ENCODE data around the gene ADGRG6. TPM values are rescaled to one million over a fixed set of nuclear protein-coding genes. Genes with fewer than 3 reads are reported as not detected.
A peak's percentile ranks its signal among the peaks of the same experiment; 100 is the strongest.

The ADGRG6 gene
- total and polyA plus RNA-seq, 2 donors (not counting 1 experiment from before 2014, with no cell fraction given): 49.9 to 67.2 TPM

DNA sequence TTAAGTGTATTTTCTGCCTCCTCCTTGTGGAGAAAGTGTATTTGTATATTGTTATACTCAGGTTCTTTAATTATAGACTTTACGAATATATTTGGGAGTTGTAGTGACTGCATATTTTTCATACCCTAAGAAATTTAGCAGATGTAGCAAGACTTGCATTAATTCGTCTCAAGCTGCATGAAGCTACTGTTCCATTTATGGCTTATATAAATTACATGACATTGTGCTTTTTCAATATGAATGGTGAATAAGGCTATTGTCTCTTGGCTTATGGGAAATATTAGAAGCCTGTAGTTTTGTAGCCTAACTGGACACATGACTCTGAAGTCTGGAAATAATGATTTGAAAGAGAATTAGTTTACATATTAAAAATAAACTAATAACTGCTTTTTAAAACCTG, 2.4 kb downstream of the ADGRG6 start:
- H3K4me3 ChIP-seq (replicated peaks in 1 of 4; ENCODE audit: control extremely low read depth in 1 of 4, insufficient read depth in 1 of 4, low read depth in 3 of 4, low read length in 4 of 4): peak overlapping the region in 3 of 4 experiments; percentile 50 to 69 (median 65)

GRCh38 chr6:142306736-142307135, 4.9 kb downstream of the ADGRG6 start:
- DNase-seq (ENCODE audit: low read depth in 2 of 2): no peak
- H2AFZ ChIP-seq (ENCODE audit: low read length): no peak overlapping the region
- peaks cover 76% of the 10 kb centered on the region for H3K79me2 ChIP-seq (ENCODE audit: control insufficient read depth, insufficient read depth, low read length)
- H3K9me3 ChIP-seq (ENCODE audit: control insufficient read depth, insufficient read depth, low read depth, low read length): no peaks in the 10 kb centered on the region
- no peaks in the 10 kb centered on the region for H3K27me3 ChIP-seq (ENCODE audit: control insufficient read depth, insufficient read depth, low read length)
- no peak for TF ChIP-seq EZH2 (IDR thresholded peaks at IDR 0.05; ENCODE audit: low read length, missing control alignments)
- TF ChIP-seq, protein P1, sequence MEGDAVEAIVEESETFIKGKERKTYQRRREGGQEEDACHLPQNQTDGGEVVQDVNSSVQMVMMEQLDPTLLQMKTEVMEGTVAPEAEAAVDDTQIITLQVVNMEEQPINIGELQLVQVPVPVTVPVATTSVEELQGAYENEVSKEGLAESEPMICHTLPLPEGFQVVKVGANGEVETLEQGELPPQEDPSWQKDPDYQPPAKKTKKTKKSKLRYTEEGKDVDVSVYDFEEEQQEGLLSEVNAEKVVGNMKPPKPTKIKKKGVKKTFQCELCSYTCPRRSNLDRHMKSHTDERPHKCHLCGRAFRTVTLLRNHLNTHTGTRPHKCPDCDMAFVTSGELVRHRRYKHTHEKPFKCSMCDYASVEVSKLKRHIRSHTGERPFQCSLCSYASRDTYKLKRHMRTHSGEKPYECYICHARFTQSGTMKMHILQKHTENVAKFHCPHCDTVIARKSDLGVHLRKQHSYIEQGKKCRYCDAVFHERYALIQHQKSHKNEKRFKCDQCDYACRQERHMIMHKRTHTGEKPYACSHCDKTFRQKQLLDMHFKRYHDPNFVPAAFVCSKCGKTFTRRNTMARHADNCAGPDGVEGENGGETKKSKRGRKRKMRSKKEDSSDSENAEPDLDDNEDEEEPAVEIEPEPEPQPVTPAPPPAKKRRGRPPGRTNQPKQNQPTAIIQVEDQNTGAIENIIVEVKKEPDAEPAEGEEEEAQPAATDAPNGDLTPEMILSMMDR (conservative IDR thresholded peaks at IDR 0.05 in 1 of 2, IDR thresholded peaks at IDR 0.05 in 1 of 2; ENCODE audit: low read depth in 1 of 2, low read length in 2 of 2): no peak
- H3K9ac ChIP-seq (ENCODE audit: insufficient read depth, low read length): no peak overlapping the region
- H3K27ac ChIP-seq (ENCODE audit: insufficient read depth, low read length): no peak overlapping the region
- no peak overlapping the region for H3K4me3 ChIP-seq (replicated peaks in 1 of 4; ENCODE audit: control extremely low read depth in 1 of 4, insufficient read depth in 1 of 4, low read depth in 3 of 4, low read length in 4 of 4)
- H3K36me3 ChIP-seq (ENCODE audit: control insufficient read depth, insufficient read depth, low read length): no peaks in the 10 kb centered on the region
- H4K20me1 ChIP-seq (ENCODE audit: control insufficient read depth, extremely low read depth, insufficient read depth, low read length): no peaks in the 10 kb centered on the region
- H3K4me2 ChIP-seq (ENCODE audit: extremely low read depth, insufficient read depth, low read length): peak overlapping the region; percentile 4
- H3K4me1 ChIP-seq (ENCODE audit: control insufficient read depth, extremely low read depth, insufficient read depth, low read length): peaks cover 4% of the 10 kb centered on the region

More for the DNA sequence above, 2.4 kb downstream of the ADGRG6 start:
- H2AFZ ChIP-seq (ENCODE audit: low read length): no peak overlapping the region
- H3K36me3 ChIP-seq (ENCODE audit: control insufficient read depth, insufficient read depth, low read length): no peaks in the 10 kb centered on the region
- H3K27me3 ChIP-seq (ENCODE audit: control insufficient read depth, insufficient read depth, low read length): no peaks in the 10 kb centered on the region
- peak overlapping the region; percentile 20 for H3K9ac ChIP-seq (ENCODE audit: insufficient read depth, low read length)
- H4K20me1 ChIP-seq (ENCODE audit: control insufficient read depth, extremely low read depth, insufficient read depth, low read length): no peaks in the 10 kb centered on the region
- peaks cover 70% of the 10 kb centered on the region for H3K79me2 ChIP-seq (ENCODE audit: control insufficient read depth, insufficient read depth, low read length)
- peak in 1 of 2 donors; percentile 14 for DNase-seq (ENCODE audit: low read depth in 2 of 2)
- TF ChIP-seq, protein P1 (conservative IDR thresholded peaks at IDR 0.05 in 1 of 2, IDR thresholded peaks at IDR 0.05 in 1 of 2; ENCODE audit: low read depth in 1 of 2, low read length in 2 of 2): no peak
- H3K4me1 ChIP-seq (ENCODE audit: control insufficient read depth, extremely low read depth, insufficient read depth, low read length): peaks cover 4% of the 10 kb centered on the region
- H3K9me3 ChIP-seq (ENCODE audit: control insufficient read depth, insufficient read depth, low read depth, low read length): no peaks in the 10 kb centered on the region
- no peak overlapping the region for H3K27ac ChIP-seq (ENCODE audit: insufficient read depth, low read length)
- peak overlapping the region; percentile 84 for H3K4me2 ChIP-seq (ENCODE audit: extremely low read depth, insufficient read depth, low read length)

DNA sequence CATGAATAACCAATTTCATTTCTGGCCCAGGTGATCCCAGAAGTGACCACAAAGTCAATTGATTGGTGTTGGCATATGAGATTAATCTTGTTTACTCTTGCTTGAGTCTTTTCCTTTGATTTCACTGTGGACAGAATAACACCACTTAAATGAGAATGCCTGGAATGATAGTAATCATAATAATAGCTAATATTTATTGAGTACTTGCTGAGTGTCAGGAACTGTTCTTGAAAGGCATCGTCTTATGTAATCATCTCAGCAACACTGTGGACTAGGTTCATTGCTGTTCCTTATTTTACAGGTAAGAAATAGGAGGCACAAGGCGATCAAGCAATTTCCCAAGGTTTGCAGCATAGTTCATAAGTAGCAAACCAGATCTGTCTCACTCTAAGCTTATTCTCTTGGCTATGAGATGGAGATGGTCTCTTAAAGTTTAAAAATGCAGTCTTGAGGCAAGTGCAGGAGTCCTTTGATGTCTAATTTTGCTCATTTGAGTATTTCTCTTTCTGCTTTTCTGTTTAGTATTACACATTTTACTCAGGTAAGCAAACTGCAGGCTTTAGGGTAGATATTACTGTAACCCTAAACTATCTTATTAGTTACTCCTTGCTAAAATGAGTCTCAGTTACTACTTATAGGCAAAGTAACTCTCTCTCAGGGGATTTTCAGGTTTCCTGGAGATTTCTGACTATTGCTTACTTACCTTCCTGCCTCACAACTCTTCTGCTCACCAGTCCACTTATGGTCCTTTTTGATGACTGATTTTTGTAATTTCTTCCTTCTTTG, 6.3 kb downstream of the ADGRG6 start:
- Histone ChIP-seq H3K27me3 (ENCODE audit: control insufficient read depth, insufficient read depth, low read length) (no peaks in the 10 kb centered on the region), H3K36me3 (ENCODE audit: control insufficient read depth, insufficient read depth, low read length) (no peaks in the 10 kb centered on the region), H3K27ac (ENCODE audit: insufficient read depth, low read length) (no peak overlapping the region), H3K4me2 (ENCODE audit: extremely low read depth, insufficient read depth, low read length) (peak overlapping the region; percentile 32), H3K79me2 (ENCODE audit: control insufficient read depth, insufficient read depth, low read length) (peaks cover 70% of the 10 kb centered on the region), H3K9ac (ENCODE audit: insufficient read depth, low read length) (no peak overlapping the region), H3K4me3 (replicated peaks in 1 of 4; ENCODE audit: control extremely low read depth in 1 of 4, insufficient read depth in 1 of 4, low read depth in 3 of 4, low read length in 4 of 4) (no peak overlapping the region), H3K9me3 (ENCODE audit: control insufficient read depth, insufficient read depth, low read depth, low read length) (no peaks in the 10 kb centered on the region), H3K4me1 (ENCODE audit: control insufficient read depth, extremely low read depth, insufficient read depth, low read length) (peaks cover 9% of the 10 kb centered on the region), H2AFZ (ENCODE audit: low read length) (no peak overlapping the region), H4K20me1 (ENCODE audit: control insufficient read depth, extremely low read depth, insufficient read depth, low read length) (no peaks in the 10 kb centered on the region)
- TF ChIP-seq EZH2 (IDR thresholded peaks at IDR 0.05; ENCODE audit: low read length, missing control alignments): no peak
- TF ChIP-seq, protein P1 (conservative IDR thresholded peaks at IDR 0.05 in 1 of 2, IDR thresholded peaks at IDR 0.05 in 1 of 2; ENCODE audit: low read depth in 1 of 2, low read length in 2 of 2): no peak
- DNase-seq (ENCODE audit: low read depth in 2 of 2): no peak
